A673 (cell line): Measurements from ENCODE around the gene PGM2L1. TPM values are rescaled to one million over a fixed set of nuclear protein-coding genes. Genes with fewer than 3 reads are reported as not detected.

Source experiments
- BruUV-seq: library from RNA; stranded (reverse); fragments of 400-500 nt; replicated peaks from 2 replicates; lab custom pipeline; 2021; lab: Mats Ljungman, UMichigan
- CTCF ChIA-PET: fragments of 300-600 bp; sonication (Branson Sonifier 250); formaldehyde crosslinking; loops from one replicate; lab custom pipeline; 2022; ENCODE audit warnings: antibody characterized with exemption; lab: Charles Lee
- POLR2A ChIA-PET: fragments of 300-600 bp; sonication (Branson Sonifier 250); formaldehyde crosslinking; loops from one replicate; lab custom pipeline; 2022; ENCODE audit warnings: antibody characterized with exemption; ENCODE audit not compliant: low non-redundant PET; lab: Charles Lee
- DNase-seq: peaks from one replicate; pipeline ENCODE4 v3.0.0-alpha.2; 2015; ENCODE audit warnings: low spot score
- H3K27ac ChIP-seq: fragments of 200-600 bp; sonication (generic); 2 replicates; pipeline ENCODE4 v1.5.1; 2016; ENCODE audit warnings: mixed run types, low read depth, mild to moderate bottlenecking, mixed read lengths, antibody characterized with exemption, low read length; ENCODE audit not compliant: poor library complexity, severe bottlenecking
- H3K27me3 ChIP-seq: fragments of 200-600 bp; sonication (generic); replicated peaks from 2 replicates; pipeline ENCODE4 v1.6.1; 2017; ENCODE audit warnings: mixed run types, low read depth, mild to moderate bottlenecking, mixed read lengths, antibody characterized with exemption, low read length; ENCODE audit not compliant: insufficient read depth, poor library complexity
- H3K36me3 ChIP-seq: fragments of 200-600 bp; sonication (generic); 2 replicates; pipeline ENCODE4 v1.6.1; 2016; ENCODE audit warnings: mixed run types, mild to moderate bottlenecking, mixed read lengths, antibody characterized with exemption, low read length; ENCODE audit not compliant: insufficient read depth, poor library complexity, severe bottlenecking
- H3K4me1 ChIP-seq: fragments of 200-600 bp; sonication (generic); 2 replicates; pipeline ENCODE4 v1.6.1; 2017; ENCODE audit warnings: mixed run types, mild to moderate bottlenecking, mixed read lengths, antibody characterized with exemption, low read length; ENCODE audit not compliant: insufficient read depth, poor library complexity, severe bottlenecking
- H3K4me3 ChIP-seq: fragments of 200-600 bp; sonication (generic); 2 replicates; pipeline ENCODE4 v1.5.1; 2016; ENCODE audit warnings: low read depth, mixed run types, mild to moderate bottlenecking, mixed read lengths, low read length; ENCODE audit not compliant: poor library complexity, severe bottlenecking
- H3K9me3 ChIP-seq: fragments of 200-600 bp; sonication (generic); 2 replicates; pipeline ENCODE4 v1.6.1; 2016; ENCODE audit warnings: mixed run types, low read depth, mild to moderate bottlenecking, mixed read lengths, antibody characterized with exemption, low read length; ENCODE audit not compliant: poor library complexity, severe bottlenecking
- EZH2 ChIP-seq: fragments of 200-600 bp; sonication (generic); IDR thresholded peaks from 2 replicates; pipeline ENCODE4 v1.6.1; 2017; ENCODE audit warnings: borderline replicate concordance, low read depth, mild to moderate bottlenecking, mixed read lengths, antibody characterized with exemption, low read length; ENCODE audit not compliant: poor library complexity, severe bottlenecking
- intact Hi-C: fragments of 100-400 bp; cut with micrococcal nuclease; formaldehyde crosslinking; loops from one replicate; pipeline ENCODE4 v1.10.0; 2022; ENCODE audit not compliant: unreplicated experiment
- total RNA-seq: library from RNA; stranded (reverse); gene quantifications from 2 replicates; pipeline ENCODE4 v1.2.3, GENCODE V29; 2021
- TF ChIP-seq, protein P1 (sequence below): fragments of 300-800, 200-600 bp; sonication (generic); conservative IDR thresholded peaks from 2 replicates; pipeline ENCODE4 v1.5.1; 2017; ENCODE audit warnings: low read depth, mild to moderate bottlenecking, antibody characterized with exemption, low read length, moderate library complexity, mixed read lengths

The PGM2L1 gene
- total RNA-seq, 1 experiment from 2014 or later, result 18.2 TPM

- CTCF ChIA-PET, result interaction anchor here (0.6 kb wide), 1 partner anchor 138 kb away, joined by 5 read pairs; no protein-coding TSS in a partner anchor
- no peak overlapping the region for H3K27ac ChIP-seq
- BruUV-seq, result no TSS peak
- intact Hi-C loops, result no loop called here
- POLR2A ChIA-PET, result no interaction called here
- H3K27me3 ChIP-seq, result no peaks in the 10 kb centered on the region
- H3K4me3 ChIP-seq, result no peak overlapping the region
- TF ChIP-seq, protein P1, sequence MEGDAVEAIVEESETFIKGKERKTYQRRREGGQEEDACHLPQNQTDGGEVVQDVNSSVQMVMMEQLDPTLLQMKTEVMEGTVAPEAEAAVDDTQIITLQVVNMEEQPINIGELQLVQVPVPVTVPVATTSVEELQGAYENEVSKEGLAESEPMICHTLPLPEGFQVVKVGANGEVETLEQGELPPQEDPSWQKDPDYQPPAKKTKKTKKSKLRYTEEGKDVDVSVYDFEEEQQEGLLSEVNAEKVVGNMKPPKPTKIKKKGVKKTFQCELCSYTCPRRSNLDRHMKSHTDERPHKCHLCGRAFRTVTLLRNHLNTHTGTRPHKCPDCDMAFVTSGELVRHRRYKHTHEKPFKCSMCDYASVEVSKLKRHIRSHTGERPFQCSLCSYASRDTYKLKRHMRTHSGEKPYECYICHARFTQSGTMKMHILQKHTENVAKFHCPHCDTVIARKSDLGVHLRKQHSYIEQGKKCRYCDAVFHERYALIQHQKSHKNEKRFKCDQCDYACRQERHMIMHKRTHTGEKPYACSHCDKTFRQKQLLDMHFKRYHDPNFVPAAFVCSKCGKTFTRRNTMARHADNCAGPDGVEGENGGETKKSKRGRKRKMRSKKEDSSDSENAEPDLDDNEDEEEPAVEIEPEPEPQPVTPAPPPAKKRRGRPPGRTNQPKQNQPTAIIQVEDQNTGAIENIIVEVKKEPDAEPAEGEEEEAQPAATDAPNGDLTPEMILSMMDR, result no peak
- no peak for TF ChIP-seq EZH2
- no peaks in the 10 kb centered on the region for H3K36me3 ChIP-seq
- peaks cover 11% of the 10 kb centered on the region for H3K9me3 ChIP-seq
- DNase-seq, result no peak
- H3K4me1 ChIP-seq, result no peaks in the 10 kb centered on the region
Observed at GRCh38 chr11:74312326-74312725, 85.9 kb downstream of the PGM2L1 start.

DNA sequence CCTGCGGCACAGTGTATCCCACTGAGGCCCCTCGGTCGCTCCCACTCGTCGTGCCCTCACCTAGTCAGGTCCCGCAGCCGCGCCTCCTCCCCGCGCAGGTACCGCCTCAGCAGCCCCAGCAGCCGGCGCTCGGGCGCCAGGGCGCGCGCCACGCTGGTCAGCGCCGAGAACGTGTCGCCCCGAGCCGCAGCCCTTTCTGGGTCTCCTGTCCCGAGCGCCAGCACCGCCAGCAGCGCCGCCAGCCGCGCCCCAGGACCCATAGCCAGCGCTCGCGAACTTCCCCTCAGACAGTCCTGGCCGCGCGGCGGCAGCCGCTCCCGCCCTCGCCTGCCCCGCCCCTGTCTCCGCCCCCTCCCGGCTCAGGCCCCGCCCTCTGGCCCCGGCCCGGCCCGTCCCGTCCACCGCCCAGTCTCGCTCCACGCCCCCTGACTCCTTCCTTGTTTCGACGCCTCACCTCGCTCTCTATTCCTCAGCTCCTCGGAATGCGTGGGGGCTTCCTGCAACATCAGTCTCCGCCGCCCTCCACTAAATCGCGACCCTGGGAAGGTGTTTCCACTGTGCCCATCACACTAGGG, 86.8 kb downstream of the PGM2L1 start, which contains the start of gene P4HA3:
Gene P4HA3, minus strand, starts transcription at position 289 of the 575 bp plus-strand sequence. Its CDS starts 29 bp downstream, at position 260.
- TF ChIP-seq, protein P1, result no peak; the same call in 1 of the 2 replicates
- no peak for TF ChIP-seq EZH2
- peak; percentile 59 for DNase-seq
- Histone ChIP-seq H3K9me3 (peaks cover 2% of the 10 kb centered on the region), H3K27me3 (no peaks in the 10 kb centered on the region), H3K27ac (no peak within 1 kb of the TSS), H3K4me1 (no peaks in the 10 kb centered on the region), H3K4me3 (peak within 1 kb of the TSS; percentile 46), H3K36me3 (no peaks in the 10 kb centered on the region)
- intact Hi-C loops, result no loop called here
- ChIA-PET CTCF (no interaction called here), POLR2A (no interaction called here)
- BruUV-seq, result no TSS peak

DNA sequence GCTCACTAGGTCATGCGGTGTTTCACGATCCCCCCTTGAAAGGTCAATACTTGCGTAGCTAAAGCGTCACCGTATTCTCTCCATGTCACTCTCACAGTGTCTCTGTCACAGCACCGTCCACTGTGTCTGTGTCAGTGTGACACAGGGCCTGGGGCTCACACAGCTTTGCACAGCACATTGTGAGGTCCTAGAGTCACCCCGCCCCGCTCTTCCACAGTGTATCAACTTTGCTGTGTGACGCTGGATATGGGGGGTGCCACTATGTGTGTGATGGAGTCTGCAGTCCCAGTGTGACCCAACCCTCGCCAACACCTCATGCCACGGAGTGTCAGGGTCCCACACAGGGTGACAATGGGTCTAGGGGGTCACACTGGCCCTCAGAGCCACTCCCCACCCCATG, 87.4 kb downstream of the PGM2L1 start:
- no peak for DNase-seq
- ChIA-PET CTCF (no interaction called here), POLR2A (no interaction called here)
- Histone ChIP-seq H3K36me3 (no peaks in the 10 kb centered on the region), H3K27ac (no peak overlapping the region), H3K27me3 (no peaks in the 10 kb centered on the region), H3K4me1 (no peaks in the 10 kb centered on the region), H3K4me3 (peak overlapping the region; percentile 46), H3K9me3 (no peaks in the 10 kb centered on the region)
- no TSS peak for BruUV-seq
- TF ChIP-seq, protein P1, result no peak
- no peak for TF ChIP-seq EZH2
- intact Hi-C loops, result no loop called here
